GM18868 (cell line): ENCODE results near the gene C10orf143.
"Not testable (repeated sequence)": the region's sequence is repeated elsewhere in the genome, so short reads cannot be mapped to it uniquely, and the experiment has no call there.

ENCODE experiments used
- ATAC-seq: cut with Tn5 transposase; IDR thresholded peaks from one replicate; pipeline ENCODE4 v1.9.1; 2021; ENCODE audit warnings: mild to moderate bottlenecking, moderate library complexity; ENCODE audit not compliant: unreplicated experiment

Gene C10orf143

GRCh38 chr10:130110246-130111112, at the start of gene C10orf143:
TSS of gene C10orf143 (minus strand) at chr10:130110830. CDS start at chr10:130110772, 58 bp downstream.
- peak; percentile 79 for ATAC-seq

DNA sequence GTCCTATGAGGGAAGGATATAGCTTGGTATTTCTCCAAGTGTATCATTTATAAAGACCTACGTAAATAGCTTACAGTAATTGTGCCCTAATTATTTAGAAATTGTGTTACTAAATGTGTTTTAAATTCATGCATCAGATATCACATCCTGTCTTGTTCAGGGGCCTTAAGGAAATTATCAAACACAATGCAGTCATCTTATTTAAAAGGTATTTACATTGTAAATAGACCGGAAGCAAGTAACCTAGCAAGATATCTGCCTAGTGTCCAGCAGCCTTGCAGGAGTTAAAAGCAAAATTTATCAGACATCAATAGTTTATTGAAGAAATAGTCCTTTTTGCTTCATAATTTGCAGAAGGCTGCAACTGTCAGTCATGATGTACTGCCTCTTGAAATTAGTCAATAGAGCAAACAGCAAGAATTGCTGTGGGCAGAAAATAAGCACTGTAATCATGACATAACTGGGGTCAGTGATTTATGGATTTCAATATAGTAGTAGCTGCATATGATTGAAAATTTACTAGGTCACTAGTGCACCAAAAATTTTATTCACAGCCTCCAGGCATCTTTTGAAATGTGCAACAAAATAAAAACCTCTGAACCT, 48.7 kb upstream of the C10orf143 start:
- peak; percentile 51 for ATAC-seq

DNA sequence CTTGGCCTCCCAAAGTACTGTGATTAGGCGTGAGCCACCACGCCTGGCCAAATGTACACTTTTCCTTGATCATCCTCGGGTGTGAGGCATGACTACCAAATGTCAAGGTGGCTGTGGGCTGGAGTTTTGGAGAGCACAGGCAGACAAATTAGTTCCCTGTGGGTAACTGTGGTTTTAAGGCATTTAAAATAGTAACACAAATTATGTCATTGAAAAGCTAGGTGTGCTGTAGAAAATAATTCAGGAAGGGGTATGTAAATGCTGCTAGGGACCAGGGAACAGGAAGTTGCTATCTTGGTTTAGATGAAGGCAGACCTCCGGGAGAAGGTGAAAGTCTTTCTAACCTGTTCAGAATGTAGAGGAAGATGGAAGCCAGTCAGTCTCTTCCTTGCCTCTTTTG, 35.4 kb upstream of the C10orf143 start:
- ATAC-seq, result no peak

DNA sequence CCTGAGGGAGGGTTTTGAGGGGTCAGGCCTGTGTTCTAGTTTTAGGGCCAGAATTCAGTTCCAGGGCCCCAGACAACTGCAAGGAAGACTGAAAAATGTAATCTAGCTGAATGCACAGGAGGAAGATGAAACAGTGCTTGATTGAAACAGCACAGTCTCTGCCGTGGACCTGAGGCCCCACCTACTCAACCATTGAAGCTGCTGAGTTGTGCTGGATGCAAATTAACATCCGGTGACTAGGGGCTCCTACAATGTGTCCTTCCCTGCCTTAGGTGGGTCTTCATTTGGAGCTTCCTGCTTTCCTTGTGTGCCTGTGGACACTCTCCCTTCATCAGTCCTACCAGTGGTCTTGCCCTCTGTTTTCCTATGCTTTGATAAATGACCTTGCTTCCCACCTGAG, 31.2 kb upstream of the C10orf143 start:
- ATAC-seq, result peak; percentile 83

- ATAC-seq, result peak; percentile 34
Measured at GRCh38 chr10:130141460-130141859, 30.8 kb upstream of the C10orf143 start.

DNA sequence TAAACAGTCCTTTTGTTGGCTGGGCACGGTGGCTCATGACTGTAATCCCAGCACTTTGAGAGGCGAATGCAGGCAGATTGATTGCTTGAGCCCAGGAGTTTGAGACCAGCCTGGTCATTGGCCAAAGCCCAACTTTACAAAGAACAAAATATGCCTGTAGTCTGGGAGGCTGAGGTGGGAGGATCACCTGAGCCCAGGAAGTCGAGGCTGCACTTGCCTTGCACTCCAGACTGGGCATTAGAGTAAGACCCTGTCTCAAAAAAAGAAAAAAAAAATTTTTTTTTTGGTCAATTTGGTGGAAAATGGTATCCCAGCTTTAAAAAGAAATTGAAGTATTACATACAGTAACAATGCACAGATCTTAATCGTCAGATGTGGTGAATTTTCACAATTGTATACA, 30.4 kb upstream of the C10orf143 start:
- ATAC-seq, result no peak

- no peak for ATAC-seq
Measured at GRCh38 chr10:130140425-130140824, 29.8 kb upstream of the C10orf143 start.

DNA sequence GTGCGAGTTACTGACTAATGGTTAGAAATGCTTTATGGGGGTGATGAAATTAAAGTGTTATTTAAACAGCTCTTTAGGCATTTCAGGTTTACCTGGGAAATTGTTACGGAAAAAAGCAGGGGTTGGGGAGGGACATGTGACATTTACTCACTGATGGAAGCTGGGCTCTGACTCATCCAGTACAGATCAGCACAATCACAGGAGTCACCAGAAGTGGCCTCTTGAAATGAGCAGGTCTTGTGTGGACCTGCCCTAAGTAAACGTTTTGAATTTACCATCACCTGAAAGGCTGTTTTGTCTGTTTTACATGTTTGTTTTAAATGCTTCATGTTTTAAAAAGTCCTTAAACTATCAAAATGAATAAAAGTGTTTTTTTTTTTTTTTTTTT, 27.8 kb upstream of the C10orf143 start:
- no peak for ATAC-seq

GRCh38 chr10:130137659-130138478, 27.2 kb upstream of the C10orf143 start:
- ATAC-seq, result no peak

DNA sequence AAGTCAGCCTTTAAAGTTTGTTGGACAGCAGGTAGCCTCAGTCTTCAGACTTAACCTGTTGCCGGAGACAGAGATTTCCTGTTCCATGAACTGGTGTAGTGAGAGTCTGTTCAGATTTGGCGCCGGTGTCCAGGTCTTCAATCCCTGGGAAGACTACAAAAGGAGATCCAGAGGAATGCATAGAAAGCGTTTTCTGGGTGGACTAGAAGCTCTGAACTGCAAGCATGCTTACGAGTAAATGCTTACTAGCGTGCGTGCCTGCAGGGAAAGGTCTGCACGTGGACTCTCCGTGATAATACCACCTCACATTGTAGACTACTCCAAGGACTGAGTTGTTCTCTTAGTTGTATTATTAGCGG, 26.4 kb upstream of the C10orf143 start:
- ATAC-seq, result no peak

DNA sequence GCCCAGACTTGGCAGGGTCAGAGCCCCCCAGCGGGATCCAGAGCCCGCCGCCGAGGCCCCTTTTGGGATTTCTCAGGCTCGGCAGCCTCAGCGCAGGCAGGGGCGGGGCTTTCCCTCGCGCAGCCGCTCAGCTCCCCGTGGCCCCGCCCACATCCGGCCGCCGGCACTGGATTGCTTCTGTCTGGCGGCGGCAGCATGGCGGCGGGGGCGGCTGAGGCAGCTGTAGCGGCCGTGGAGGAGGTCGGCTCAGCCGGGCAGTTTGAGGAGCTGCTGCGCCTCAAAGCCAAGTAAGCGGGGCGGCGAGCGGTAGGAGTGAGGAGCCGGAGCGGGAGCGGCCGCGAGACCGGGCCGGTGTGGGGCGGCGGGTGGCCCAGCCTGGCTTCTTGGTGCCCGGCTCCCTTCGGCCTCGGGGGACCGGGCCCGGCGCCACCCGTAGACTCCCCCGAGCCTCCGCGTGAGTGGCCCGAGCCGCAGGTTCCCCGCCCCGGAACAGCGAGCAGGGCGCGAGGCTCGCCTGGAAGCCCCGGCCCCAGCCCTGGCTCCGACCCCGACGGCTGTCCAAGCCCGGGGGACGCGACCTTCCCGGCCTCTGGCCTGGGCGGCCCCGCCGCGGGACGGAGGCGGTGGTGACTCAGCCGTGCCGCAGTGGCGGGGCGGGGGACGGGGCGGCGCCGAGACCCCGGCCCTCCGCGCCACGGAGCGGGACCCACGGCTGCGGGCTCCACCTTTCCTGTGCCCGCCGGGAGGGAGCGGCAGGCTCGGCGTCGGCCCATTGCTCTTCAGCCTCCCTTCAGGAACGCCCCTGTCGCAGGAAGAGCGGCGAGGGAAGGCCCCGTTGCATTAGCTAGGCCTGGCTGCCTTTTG, 25.8 kb upstream of the C10orf143 start, which contains the start of gene GLRX3:
TSS of gene GLRX3 (plus strand) at position 166 of the 864 bp plus-strand sequence. CDS start at position 196, 30 bp downstream.
- peak; percentile 79 for ATAC-seq

DNA sequence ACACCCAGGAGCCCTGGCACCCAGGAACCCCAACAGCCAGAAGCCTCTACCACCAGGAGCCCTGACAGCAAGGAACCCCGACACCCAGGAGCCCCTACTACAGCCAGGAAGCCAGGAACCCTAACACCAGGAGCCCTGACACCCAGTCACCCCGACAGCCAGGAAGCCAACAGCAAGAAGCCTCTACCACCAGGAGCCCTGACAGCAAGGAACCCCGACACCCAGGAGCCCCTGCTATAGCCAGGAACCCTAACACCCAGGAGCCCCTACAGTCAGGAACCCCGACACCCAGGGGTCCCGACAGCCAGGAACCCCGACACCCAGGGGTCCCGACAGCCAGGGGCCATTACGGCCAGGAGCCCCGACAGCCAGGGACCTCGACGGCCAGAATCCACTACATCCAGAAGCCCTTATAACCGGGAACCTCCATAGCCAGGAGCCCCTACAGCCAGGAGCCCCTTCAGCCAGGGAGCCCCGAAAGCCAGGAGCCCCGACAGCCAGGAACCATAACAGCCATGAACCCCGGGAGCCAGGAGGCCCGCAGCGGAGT, 25.1 kb upstream of the C10orf143 start:
- no peak for ATAC-seq

GRCh38 chr10:130128922-130129321, 18.3 kb upstream of the C10orf143 start:
- no peak for ATAC-seq

- no peak for ATAC-seq
Measured at GRCh38 chr10:130128062-130128781, 17.6 kb upstream of the C10orf143 start.

- peak; percentile 98 for ATAC-seq
Measured at GRCh38 chr10:130127364-130128061, 16.9 kb upstream of the C10orf143 start.

GRCh38 chr10:130121486-130122079, 11.0 kb upstream of the C10orf143 start:
- no peak for ATAC-seq

DNA sequence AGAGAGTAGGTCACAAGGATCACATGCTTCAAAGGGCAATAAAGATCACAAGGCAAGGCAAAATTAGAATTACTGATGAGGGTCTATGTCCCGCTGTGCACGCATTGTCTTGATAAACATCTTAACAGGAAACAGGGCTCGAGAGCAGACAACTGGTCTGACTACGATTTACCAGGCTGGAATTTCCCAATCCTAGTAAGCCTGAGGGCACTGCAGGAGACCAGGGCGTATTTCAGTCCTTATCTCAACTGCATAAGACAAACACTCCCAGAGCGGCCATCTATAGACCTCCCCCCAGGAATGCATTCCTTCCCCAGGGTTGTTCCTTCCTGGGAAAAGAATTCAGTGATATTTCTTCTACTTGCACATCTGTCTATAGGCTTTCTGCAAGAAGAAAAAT, 6.9 kb upstream of the C10orf143 start:
- not testable (repeated sequence) for ATAC-seq

DNA sequence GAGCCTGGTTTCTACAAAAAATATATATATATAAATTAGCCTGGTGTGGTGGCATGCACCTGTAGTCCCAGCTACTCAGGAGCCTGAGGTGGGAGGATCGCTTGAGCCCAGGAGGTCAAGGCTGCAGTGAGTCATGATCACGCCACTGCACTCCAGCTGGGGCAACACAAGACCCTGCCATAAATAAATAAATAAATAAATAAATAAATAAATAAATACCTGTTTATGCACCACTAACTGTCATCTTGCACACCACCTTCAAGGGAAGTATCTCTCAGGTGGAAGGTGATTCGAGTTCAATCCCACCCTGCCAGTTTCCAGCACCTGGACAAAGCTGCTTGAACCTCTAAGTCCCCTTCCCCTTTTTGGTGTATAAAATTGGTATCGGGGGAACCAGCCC, 6.3 kb upstream of the C10orf143 start:
- ATAC-seq, result not testable (repeated sequence)
